Suprapubic skin (tissue), 4 donors: ENCODE measurements around the gene SIPA1L3. TPM values are rescaled to one million over a fixed set of nuclear protein-coding genes. Genes with fewer than 3 reads are reported as not detected.

Experiments used
- DNase-seq, 2 donors: peaks; one replicate each; pipeline ENCODE4 v3.0.0-alpha.2; 2019; ENCODE audit warnings: low spot score in 2 of 2
- H3K27ac ChIP-seq: fragments of 200-600 bp; sonication (generic); one replicate; pipeline ENCODE4 v1.5.1; 2019
- H3K27me3 ChIP-seq: fragments of 200-600 bp; sonication (generic); one replicate; pipeline ENCODE4 v1.5.1; 2019
- H3K36me3 ChIP-seq: fragments of 200-600 bp; sonication (generic); one replicate; pipeline ENCODE4 v1.5.1; 2019
- H3K4me1 ChIP-seq: fragments of 200-600 bp; sonication (generic); one replicate; pipeline ENCODE4 v1.5.1; 2019
- H3K4me3 ChIP-seq: fragments of 200-600 bp; sonication (generic); one replicate; pipeline ENCODE4 v1.5.1; 2019; ENCODE audit warnings: mild to moderate bottlenecking
- H3K9me3 ChIP-seq: fragments of 200-600 bp; sonication (generic); one replicate; pipeline ENCODE4 v1.5.1; 2019
- CTCF ChIP-seq, 2 donors: fragments of 200-600 bp in 1 of 2; fragments of 450-650 bp in 1 of 2; sonication (generic) in 1 of 2; IDR thresholded peaks; one replicate each; pipeline ENCODE4 v1.5.1; 2016 to 2019; ENCODE audit warnings: antibody characterized with exemption in 2 of 2, mild to moderate bottlenecking in 1 of 2, moderate library complexity in 1 of 2
- EP300 ChIP-seq: sonication (generic); formaldehyde crosslinking; IDR thresholded peaks from one replicate; pipeline ENCODE4 v1.6.1; 2017; ENCODE audit warnings: antibody characterized with exemption
- POLR2A ChIP-seq, 2 donors: fragments of 450-650 bp; IDR thresholded peaks; one replicate each; pipeline ENCODE4 v1.6.1; 2017; ENCODE audit warnings: antibody characterized with exemption in 2 of 2, mild to moderate bottlenecking in 2 of 2, moderate library complexity in 2 of 2
- POLR2AphosphoS5 ChIP-seq, 3 donors: sonication (generic); formaldehyde crosslinking; IDR thresholded peaks; one replicate each; pipeline ENCODE4 v1.6.1; 2017; ENCODE audit warnings: antibody characterized with exemption in 3 of 3
- WGBS: methylation state at CpG from one replicate; pipeline ENCODE4 v1.1.5; 2018; 5-methylcytosine and 5-hydroxymethylcytosine counted together
- total RNA-seq, 4 donors: library from RNA; depleted of rRNA; stranded (reverse); fragments of >200 nt; gene quantifications; one replicate each; pipeline ENCODE4 v1.1.0, GENCODE V29; 2016

The SIPA1L3 gene
- total RNA-seq, 4 donors from 2014 or later: 52.6 to 92.1 (median 81.8) TPM

DNA sequence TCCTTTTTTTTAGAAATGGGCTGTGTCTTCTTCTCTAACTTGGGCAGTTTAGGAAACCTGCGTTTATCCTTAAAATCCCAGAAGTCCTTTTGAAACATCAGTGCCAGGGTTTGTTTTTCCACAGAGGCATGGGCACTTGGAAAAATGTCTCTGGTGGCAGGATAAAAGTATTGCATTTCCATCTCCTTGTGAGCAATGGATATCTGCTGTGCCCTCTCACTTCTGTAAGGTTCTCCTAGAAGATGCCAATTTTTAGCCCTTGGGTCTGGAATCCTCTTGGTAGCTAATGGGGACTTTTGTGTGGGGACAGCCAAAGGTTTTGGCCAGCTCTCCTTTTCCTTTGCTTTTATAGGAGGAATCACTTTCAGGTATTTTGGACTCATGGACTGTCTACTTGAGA lies 21.6 kb upstream of the SIPA1L3 start:
- 93% methylated on average over 1 of the region's 1 CpG for WGBS

DNA sequence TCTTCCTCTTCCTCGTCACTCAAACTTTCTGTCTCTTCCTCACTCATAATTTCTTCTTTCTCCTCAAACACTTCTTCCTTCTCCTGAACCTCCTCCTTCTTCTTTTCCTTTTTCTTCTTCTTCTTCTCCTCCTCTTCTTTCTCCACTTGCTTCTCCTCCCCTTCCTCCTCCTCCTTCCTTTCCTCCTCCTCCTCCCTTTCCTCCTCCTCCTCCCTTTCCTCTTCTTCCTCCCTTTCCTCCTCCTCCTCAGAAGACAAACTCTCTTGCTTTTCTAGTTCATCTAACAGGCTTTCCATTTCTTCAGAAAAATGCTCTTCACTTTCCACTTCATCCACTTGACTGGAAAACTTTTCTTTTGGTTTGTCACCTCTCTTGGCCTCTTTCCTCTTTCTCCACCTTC lies 20.4 kb upstream of the SIPA1L3 start:
- no peak for DNase-seq
- Histone ChIP-seq H3K4me3 (no peak overlapping the region), H3K27me3 (no peaks in the 10 kb centered on the region), H3K36me3 (no peaks in the 10 kb centered on the region), H3K4me1 (no peaks in the 10 kb centered on the region), H3K9me3 (peaks cover 4% of the 10 kb centered on the region), H3K27ac (no peak overlapping the region)
- no peak for TF ChIP-seq EP300
- TF ChIP-seq CTCF (IDR thresholded peaks at IDR 0.05): no peak
- TF ChIP-seq POLR2AphosphoS5 (IDR thresholded peaks at IDR 0.05): no peak
- no peak for TF ChIP-seq POLR2A (IDR thresholded peaks at IDR 0.05)
- 100% methylated on average over 1 of the region's 1 CpG for WGBS

More for the DNA sequence above, 21.6 kb upstream of the SIPA1L3 start:
- no peaks in the 10 kb centered on the region for H3K4me1 ChIP-seq
- H3K4me3 ChIP-seq: no peak overlapping the region
- peaks cover 4% of the 10 kb centered on the region for H3K9me3 ChIP-seq
- TF ChIP-seq POLR2A (IDR thresholded peaks at IDR 0.05): no peak
- no peak for TF ChIP-seq POLR2AphosphoS5 (IDR thresholded peaks at IDR 0.05)
- no peak for TF ChIP-seq EP300
- no peak for TF ChIP-seq CTCF (IDR thresholded peaks at IDR 0.05)
- no peak overlapping the region for H3K27ac ChIP-seq
- DNase-seq: no peak
- H3K27me3 ChIP-seq: no peaks in the 10 kb centered on the region
- H3K36me3 ChIP-seq: no peaks in the 10 kb centered on the region

DNA sequence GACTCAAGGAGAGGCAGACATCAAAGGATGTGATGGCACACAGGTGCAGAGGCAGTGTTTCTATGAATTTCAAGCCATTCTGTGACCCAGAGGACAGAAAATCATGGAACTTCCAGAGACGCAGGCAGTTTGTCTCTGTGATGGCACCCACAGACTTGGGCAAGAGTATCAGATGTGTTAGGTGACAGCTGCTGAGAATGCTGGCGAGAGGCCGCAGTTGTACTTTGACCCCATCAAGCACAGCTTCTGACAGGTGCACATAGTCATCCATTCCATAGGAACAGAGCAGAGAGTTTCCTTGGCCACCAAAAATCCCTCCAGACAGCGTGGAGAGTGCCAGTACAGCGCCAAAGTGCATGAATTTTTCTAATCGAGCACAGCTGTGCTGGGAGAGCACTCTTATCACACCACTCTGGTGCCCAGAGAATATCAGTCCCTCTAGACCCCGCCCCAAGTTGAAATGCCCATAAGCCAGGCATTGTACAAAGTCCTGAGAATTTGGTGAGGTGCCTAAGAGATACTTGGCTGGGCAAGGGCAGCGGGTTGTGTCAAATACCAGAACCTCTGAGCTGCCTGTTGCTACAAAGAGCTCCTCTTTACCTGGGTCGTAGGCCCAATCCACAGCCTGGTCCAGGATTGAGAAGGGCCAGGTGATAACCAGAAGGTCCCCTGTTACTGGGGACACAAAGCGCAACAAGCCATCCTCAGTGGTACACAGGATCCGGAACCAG lies 13.0 kb upstream of the SIPA1L3 start:
- no peak for DNase-seq
- H3K4me3 ChIP-seq: no peak overlapping the region
- whole genome bisulfite sequencing: 85% methylated on average over 9 of the region's 11 CpGs
- H3K36me3 ChIP-seq: no peaks in the 10 kb centered on the region
- TF ChIP-seq EP300 (no peak), CTCF (IDR thresholded peaks at IDR 0.05) (no peak), POLR2A (IDR thresholded peaks at IDR 0.05) (no peak), POLR2AphosphoS5 (IDR thresholded peaks at IDR 0.05) (no peak)
- H3K9me3 ChIP-seq: no peaks in the 10 kb centered on the region
- no peaks in the 10 kb centered on the region for H3K4me1 ChIP-seq
- no peaks in the 10 kb centered on the region for H3K27me3 ChIP-seq
- H3K27ac ChIP-seq: no peak overlapping the region

DNA sequence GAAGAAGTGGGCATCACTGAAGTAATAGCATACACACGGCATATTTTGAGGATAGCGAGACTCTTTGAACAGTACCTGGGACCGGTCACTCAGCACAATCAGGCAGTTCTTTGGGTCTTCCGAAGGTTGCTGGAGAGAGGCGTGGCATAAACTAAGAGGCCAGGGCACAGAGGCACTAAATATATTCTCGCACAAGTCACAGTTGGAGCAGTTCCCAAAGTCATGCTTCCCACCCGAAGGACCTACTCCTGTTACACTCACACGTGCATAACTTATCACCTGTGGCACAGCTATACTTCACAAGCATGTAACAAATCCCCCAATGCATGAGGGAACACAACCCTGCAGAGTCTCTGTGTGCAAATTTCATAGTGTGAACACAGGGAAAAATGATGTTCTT lies 10.8 kb upstream of the SIPA1L3 start:
- Histone ChIP-seq H3K4me1 (no peaks in the 10 kb centered on the region), H3K9me3 (no peaks in the 10 kb centered on the region), H3K36me3 (no peaks in the 10 kb centered on the region), H3K4me3 (no peak overlapping the region), H3K27me3 (no peaks in the 10 kb centered on the region), H3K27ac (no peak overlapping the region)
- DNase-seq: no peak
- WGBS: 86% methylated on average over 8 of the region's 8 CpGs
- no peak for TF ChIP-seq CTCF (IDR thresholded peaks at IDR 0.05)
- no peak for TF ChIP-seq POLR2A (IDR thresholded peaks at IDR 0.05)
- no peak for TF ChIP-seq POLR2AphosphoS5 (IDR thresholded peaks at IDR 0.05)
- TF ChIP-seq EP300: no peak

- DNase-seq: no peak
- Histone ChIP-seq H3K4me3 (no peak overlapping the region), H3K27me3 (no peaks in the 10 kb centered on the region), H3K9me3 (no peaks in the 10 kb centered on the region), H3K4me1 (no peaks in the 10 kb centered on the region), H3K36me3 (no peaks in the 10 kb centered on the region), H3K27ac (no peak overlapping the region)
- TF ChIP-seq POLR2AphosphoS5 (IDR thresholded peaks at IDR 0.05) (no peak), CTCF (IDR thresholded peaks at IDR 0.05) (no peak), POLR2A (IDR thresholded peaks at IDR 0.05) (no peak), EP300 (no peak)
- 75% methylated on average over 1 of the region's 1 CpG for WGBS
These were observed 7.6 kb upstream of the SIPA1L3 start for GRCh38 chr19:37899453-37899852.
